ENCODE data around the gene KCTD6.

- TF ChIP-seq, protein P1, sequence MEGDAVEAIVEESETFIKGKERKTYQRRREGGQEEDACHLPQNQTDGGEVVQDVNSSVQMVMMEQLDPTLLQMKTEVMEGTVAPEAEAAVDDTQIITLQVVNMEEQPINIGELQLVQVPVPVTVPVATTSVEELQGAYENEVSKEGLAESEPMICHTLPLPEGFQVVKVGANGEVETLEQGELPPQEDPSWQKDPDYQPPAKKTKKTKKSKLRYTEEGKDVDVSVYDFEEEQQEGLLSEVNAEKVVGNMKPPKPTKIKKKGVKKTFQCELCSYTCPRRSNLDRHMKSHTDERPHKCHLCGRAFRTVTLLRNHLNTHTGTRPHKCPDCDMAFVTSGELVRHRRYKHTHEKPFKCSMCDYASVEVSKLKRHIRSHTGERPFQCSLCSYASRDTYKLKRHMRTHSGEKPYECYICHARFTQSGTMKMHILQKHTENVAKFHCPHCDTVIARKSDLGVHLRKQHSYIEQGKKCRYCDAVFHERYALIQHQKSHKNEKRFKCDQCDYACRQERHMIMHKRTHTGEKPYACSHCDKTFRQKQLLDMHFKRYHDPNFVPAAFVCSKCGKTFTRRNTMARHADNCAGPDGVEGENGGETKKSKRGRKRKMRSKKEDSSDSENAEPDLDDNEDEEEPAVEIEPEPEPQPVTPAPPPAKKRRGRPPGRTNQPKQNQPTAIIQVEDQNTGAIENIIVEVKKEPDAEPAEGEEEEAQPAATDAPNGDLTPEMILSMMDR (IDR thresholded peaks at IDR 0.05): no peak
- TF ChIP-seq EZH2 (IDR thresholded peaks at IDR 0.05): no peak
These were observed 39.7 kb downstream of the KCTD6 start for GRCh38 chr3:58531555-58531954.

All from neural progenitor cell (in vitro differentiated cells).